KBM-7 (cell line): ENCODE measurements around the gene TMEM135.
A peak's percentile ranks its signal among the peaks of the same experiment; 100 is the strongest.

Source experiments
- DNase-seq: peaks from one replicate; pipeline ENCODE4 v3.0.0-alpha.2; 2015
- in situ Hi-C: fragments of 300-500 bp; cut with MboI; formaldehyde crosslinking; loops from 2 replicates; pipeline ENCODE4 v1.14.3; 2020; ENCODE audit warnings: low sequenced_read_pairs, low pct_unique_long_range_greater_than_20kb, mixed read lengths

Gene TMEM135

GRCh38 chr11:87224486-87224885 lies 186.8 kb downstream of the TMEM135 start:
- in situ Hi-C loops = no loop called here
- DNase-seq = no peak

- DNase-seq = peak; percentile 13
- in situ Hi-C loops = no loop called here
These were observed 191.1 kb downstream of the TMEM135 start for GRCh38 chr11:87228820-87229219.

- in situ Hi-C loops = no loop called here
- DNase-seq = no peak
These were observed 193.3 kb downstream of the TMEM135 start for GRCh38 chr11:87230995-87231394.

- in situ Hi-C loops = no loop called here
- no peak for DNase-seq
These were observed 194.6 kb downstream of the TMEM135 start for GRCh38 chr11:87232320-87232719.

- in situ Hi-C loops = no loop called here
These were observed 197.6 kb downstream of the TMEM135 start for GRCh38 chr11:87235366-87235765.

GRCh38 chr11:87236368-87236767 lies 198.6 kb downstream of the TMEM135 start:
- DNase-seq = no peak
- in situ Hi-C loops = no loop called here

More at GRCh38 chr11:87235366-87235765, 197.6 kb downstream of the TMEM135 start:
- DNase-seq = no peak

GRCh38 chr11:87239001-87239400 lies 201.3 kb downstream of the TMEM135 start:
- DNase-seq = no peak
- in situ Hi-C loops = no loop called here

- in situ Hi-C loops = no loop called here
These were observed 201.8 kb downstream of the TMEM135 start for GRCh38 chr11:87239531-87239930.

GRCh38 chr11:87251560-87251959 lies 213.8 kb downstream of the TMEM135 start:
- DNase-seq = no peak
- in situ Hi-C loops = no loop called here

More at GRCh38 chr11:87239531-87239930, 201.8 kb downstream of the TMEM135 start:
- no peak for DNase-seq

- DNase-seq = no peak
- in situ Hi-C loops = no loop called here
These were observed 215.1 kb downstream of the TMEM135 start for GRCh38 chr11:87252869-87253268.

GRCh38 chr11:87254562-87254961 lies 216.8 kb downstream of the TMEM135 start:
- DNase-seq = no peak
- in situ Hi-C loops = no loop called here

GRCh38 chr11:87255589-87255988 lies 217.9 kb downstream of the TMEM135 start:
- DNase-seq = peak; percentile 38
- in situ Hi-C loops = no loop called here

GRCh38 chr11:87256694-87257340 lies 219.1 kb downstream of the TMEM135 start:
- no peak for DNase-seq
- in situ Hi-C loops = no loop called here

- peak; percentile 50 for DNase-seq
- in situ Hi-C loops = no loop called here
These were observed 220.6 kb downstream of the TMEM135 start for GRCh38 chr11:87258171-87258833.

- in situ Hi-C loops = no loop called here
- no peak for DNase-seq
These were observed 222.0 kb downstream of the TMEM135 start for GRCh38 chr11:87259736-87260135.

- in situ Hi-C loops = no loop called here
- DNase-seq = no peak
These were observed 223.1 kb downstream of the TMEM135 start for GRCh38 chr11:87260811-87261210.

GRCh38 chr11:87263264-87263838 lies 225.6 kb downstream of the TMEM135 start:
- no peak for DNase-seq
- in situ Hi-C loops = no loop called here

GRCh38 chr11:87263979-87264378 lies 226.2 kb downstream of the TMEM135 start:
- in situ Hi-C loops = no loop called here
- no peak for DNase-seq

GRCh38 chr11:87265132-87265531 lies 227.4 kb downstream of the TMEM135 start:
- no peak for DNase-seq
- in situ Hi-C loops = no loop called here

- DNase-seq = no peak
- in situ Hi-C loops = no loop called here
These were observed 228.2 kb downstream of the TMEM135 start for GRCh38 chr11:87265979-87266378.
